Iris pigment epithelial cell (primary cell): Measurements from ENCODE around the gene CD58.

Experiments
- DNase-seq: peaks from one replicate; pipeline ENCODE4 v3.0.0-alpha.2; 2011; ENCODE audit warnings: low read depth

The CD58 gene

GRCh38 chr1:116493484-116494352, 77.1 kb downstream of the CD58 start:
- no peak for DNase-seq

GRCh38 chr1:116493036-116493435, 77.8 kb downstream of the CD58 start:
- DNase-seq, result no peak

- no peak for DNase-seq
Measured at GRCh38 chr1:116492358-116492811, 78.4 kb downstream of the CD58 start.

DNA sequence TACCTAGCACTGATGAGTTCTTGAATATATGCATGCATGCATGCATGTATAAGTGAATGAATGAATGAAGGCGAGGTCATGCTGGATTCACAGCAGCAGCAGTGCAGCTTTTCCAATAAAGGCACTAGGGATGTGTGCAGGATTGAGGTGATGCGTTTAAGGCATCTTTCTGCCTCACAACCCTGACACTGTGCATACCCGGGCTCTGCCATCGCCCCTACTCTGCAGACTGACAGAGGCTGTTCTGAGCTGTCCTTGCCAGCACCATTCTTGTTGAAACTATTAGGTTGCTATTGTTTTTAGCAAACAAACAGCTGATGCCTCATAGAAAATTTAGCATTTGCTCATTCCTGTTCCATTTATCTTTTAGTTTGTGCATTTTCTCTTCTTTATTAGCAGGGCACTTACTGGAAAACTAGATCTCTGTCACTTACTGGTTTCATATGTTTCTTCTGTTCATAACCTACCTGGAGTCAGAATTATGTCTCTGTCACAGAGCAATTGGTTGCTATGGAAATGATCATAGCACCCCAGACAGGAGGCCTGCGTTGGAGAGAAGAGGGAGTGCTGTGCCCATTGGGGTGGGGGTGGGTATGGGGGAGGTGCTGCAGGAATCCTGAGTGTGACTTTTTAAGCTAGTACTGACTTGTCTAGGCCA, 79.0 kb downstream of the CD58 start:
- DNase-seq, result no peak

DNA sequence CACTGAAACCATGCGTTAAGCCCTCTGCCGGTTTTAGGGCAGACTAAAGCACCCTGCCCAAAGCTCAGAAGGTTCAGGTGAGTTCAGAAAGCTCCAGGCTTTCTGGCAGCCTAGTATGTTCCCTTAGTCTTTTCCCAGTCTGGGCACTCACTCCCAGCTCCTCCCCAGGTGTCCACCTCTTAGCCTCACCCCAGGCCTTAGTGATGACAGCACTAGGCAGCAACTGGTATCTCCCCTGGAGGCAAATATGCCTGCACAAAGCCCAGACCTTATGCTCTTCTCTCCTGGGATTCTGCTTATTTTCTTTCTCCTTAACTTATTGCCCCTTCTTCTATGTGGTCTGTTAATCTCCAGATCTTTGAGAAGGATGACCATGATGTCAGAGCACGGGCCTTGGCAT, 80.2 kb downstream of the CD58 start:
- no peak for DNase-seq

- no peak for DNase-seq
Measured at GRCh38 chr1:116489231-116489697, 81.6 kb downstream of the CD58 start.

- no peak for DNase-seq
Measured at GRCh38 chr1:116488071-116488470, 82.8 kb downstream of the CD58 start.

DNA sequence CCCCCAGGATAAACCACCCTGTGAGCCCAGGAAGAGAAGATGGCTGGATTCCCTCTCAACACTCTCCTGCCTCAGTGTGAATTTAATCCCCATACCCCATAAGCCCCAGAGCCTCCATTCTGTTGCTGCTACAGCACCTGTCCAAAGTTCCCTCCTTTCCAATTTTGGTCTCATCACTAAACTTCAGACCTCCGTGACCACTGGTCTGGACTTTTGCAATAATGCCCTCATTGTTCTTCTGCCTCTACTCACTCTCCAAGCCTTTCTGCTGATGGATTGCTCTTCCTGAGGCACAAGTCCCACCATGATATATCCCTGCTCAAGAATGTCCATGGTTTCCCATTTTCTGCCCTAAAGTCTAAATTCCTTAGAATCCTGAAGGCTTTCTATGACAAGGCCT, 83.2 kb downstream of the CD58 start:
- DNase-seq, result no peak

GRCh38 chr1:116487031-116487430, 83.8 kb downstream of the CD58 start:
- no peak for DNase-seq

DNA sequence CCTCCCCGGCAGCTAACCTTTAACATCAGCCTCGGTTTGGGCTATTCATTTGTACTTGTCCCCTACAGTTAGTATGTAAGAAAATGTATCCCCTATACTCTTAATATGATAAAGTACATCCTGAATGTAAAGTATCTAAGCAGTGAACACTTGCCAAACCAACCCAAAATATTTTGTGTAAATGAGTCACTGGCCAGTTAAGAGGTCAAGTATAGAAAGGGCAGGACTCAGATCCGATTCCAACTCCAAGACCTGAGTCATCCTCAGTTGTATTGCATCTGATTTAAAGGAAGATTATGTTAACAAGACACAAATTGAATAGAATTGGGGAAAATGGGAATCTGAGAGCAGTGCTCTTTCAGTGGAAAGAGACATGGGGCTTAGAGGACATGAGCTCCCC, 84.4 kb downstream of the CD58 start:
- DNase-seq, result peak; percentile 82

GRCh38 chr1:116485976-116486375, 84.8 kb downstream of the CD58 start:
- DNase-seq, result peak; percentile 59

DNA sequence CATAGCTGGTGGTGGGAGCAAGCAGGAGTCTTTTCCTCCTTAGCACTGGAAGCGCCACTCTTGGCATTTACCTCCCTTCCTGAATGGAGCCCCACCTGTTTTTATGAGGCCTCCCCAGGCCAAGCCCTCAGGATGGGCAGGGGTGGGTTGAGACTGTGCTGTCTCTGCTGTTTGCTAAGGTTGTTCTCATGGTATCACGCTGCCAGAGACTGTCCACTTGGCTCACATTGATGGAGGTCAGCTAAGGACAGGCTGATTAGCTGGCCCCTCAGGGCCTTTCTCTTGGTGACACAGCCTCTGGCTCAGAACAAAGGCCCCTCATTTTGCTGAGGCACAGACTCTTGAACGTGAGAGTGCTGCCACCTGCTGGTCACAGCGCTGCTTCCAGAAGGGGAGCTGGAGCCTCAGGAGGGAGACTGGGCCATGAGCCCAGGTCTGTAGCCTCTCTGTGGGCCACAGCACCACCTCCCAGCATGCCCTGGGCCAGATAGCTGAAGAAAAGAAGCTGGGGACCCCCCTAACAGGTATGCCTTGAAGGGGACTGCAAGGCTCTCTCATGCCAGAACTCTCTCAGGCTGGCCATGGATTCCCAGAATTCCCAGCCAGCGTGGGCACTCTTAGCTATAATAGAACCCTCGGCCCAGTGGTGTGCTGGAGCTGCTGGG, 85.6 kb downstream of the CD58 start:
- peak; percentile 74 for DNase-seq

DNA sequence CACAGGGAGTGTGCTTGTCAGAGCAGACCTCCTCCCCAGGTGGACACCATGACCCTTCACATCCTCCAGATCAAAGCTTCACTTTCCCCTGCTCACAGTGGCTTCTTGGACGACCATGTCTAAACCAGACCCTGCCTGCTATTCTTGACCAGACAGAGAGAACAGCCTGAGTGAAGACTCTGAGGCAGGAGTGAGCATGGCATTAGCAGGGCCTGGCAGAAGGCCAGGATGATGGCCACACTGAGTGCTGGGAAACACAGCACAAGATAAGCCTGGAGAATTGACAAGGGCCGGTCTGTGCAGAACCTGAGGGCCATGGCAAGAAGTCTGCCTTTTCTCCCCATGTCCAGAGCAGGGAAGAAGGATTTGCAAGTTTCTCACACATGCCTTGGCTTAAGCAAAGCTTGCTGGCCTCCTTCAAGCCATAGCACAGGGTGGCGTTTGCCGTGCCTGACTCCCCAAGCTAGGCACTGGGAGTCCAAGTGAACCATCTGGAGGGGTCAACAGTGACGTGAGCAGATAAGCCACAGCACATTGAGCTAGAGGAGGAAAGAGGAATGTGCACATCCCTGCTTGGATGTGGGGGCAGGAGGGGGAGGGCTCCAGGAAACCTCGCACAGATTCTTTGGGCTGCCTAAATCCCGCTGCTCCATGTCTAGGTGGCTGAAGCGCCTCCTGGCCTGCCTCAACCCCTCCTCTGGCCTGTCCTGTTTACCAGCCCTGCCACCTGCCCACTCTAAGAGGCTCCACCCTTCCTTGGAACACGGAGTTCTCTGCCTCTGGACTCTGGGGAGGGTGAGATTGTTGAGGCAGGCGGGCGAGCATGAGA, 87.1 kb downstream of the CD58 start:
- no peak for DNase-seq

GRCh38 chr1:116482490-116482889, 88.3 kb downstream of the CD58 start:
- DNase-seq, result no peak

- no peak for DNase-seq
Measured at GRCh38 chr1:116481934-116482333, 88.9 kb downstream of the CD58 start.

DNA sequence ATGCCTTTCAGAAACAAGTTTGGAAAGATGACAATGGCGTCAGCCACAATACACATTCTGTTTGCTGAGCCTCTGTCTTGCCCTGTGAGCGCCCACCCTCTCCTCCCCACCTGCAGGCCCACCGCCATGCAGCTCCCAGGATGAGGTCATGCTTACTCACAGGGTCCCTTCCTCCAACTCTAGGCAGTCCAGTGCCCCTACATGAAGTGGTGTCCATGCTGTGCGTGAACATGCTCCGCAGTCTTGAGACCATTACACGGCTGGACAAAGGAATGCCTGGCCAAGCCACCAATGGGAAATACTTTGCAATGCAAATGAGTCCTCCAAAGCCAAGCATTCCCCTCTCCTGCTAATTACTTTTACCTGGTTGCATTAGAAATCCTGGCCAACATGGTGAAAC, 92.2 kb downstream of the CD58 start:
- no peak for DNase-seq

GRCh38 chr1:116477429-116477828, 93.4 kb downstream of the CD58 start:
- DNase-seq, result no peak

DNA sequence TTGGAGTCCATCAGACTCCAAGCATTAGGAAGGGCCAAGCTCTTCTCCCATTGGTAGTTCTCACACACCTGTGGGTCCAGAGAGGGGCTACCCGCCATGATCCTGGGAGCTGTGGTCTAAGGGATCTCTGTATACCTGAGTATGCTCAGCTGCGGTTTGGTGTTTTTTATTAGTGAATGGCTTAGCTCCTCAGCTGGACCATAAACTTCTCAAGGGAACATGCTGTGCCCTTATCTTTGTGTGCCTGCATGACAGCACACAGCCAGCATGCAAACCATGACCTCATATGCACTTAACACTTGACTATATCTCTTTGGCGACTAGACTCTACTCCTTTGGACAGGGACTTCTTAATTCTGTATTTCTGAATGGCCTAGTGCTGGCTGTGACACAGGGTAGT, 94.5 kb downstream of the CD58 start:
- DNase-seq, result no peak

GRCh38 chr1:116475850-116476218, 95.0 kb downstream of the CD58 start:
- no peak for DNase-seq

DNA sequence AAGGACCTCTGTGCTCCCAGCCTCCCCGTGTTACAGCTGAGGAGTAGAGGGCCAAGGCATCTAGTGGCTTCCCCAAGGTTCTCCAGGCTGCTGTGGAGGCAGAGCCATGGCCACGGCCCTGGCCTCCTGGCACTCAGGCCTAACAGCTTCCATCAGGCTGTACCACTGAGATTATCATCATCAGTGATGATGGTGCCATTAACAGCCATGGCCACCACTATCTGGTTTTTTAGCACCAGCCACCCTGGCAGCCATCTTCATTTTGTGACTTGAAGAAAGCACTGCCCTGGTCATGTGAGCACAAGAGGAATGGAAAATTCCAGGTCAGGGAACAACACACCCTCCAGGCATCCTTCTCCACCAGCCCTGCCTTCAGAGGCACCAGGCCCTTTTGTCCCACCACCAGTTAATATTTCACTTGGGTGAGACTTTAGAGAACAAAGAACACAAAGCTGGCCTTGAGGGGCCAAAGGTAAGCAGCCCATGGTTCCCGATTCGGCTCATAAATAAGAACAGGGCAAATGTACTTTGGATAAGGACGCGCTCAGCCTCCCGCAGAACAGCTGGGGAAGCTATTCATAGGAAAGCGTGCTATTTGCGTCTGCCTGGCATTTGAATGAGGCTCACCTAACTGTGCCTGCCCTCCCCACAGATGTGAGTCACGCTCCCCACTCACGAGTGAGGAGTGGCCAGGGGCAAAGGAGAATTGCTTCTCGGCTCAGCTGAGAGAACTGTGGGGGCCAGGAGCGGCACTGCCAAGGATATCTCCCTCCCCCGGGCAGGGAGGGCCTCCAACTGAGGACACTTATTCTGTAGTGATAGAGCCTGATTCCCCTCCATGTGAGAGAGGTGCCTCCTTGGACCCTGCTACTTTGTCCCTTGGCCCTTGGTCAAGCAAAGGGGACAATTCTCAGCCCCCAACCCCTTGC, 95.6 kb downstream of the CD58 start:
- DNase-seq, result no peak

DNA sequence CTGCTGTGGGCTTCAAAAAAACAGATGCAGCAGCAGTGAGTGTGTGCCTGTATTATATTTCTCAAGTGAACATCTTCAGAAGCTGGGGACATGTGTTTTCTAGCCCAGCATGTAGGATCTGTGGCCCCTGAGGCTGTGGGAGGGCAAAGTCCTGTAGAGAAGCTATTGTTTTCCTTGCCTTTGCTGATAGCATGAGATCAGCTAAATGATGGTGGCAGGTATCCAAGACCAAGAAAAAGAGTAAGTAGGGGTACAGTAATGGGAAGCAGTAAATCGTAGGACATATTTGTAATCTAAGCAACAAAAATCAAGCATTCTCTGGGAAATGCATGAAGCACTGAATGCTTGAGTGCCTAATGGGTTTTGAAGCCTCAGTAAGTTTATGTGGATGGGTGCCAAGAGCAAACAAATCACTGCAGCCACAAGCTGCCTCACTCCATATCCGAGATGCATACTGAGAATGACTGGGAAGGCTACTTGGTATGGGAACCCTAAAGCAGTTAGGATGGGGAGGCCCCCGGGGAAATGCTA, 98.3 kb downstream of the CD58 start:
- DNase-seq, result peak; percentile 31
